ENCODE results near the gene KRT1. TPM values are rescaled to one million over a fixed set of nuclear protein-coding genes. Genes with fewer than 3 reads are reported as not detected.
"Not testable (repeated sequence)": the region's sequence is repeated elsewhere in the genome, so short reads cannot be mapped to it uniquely, and the experiment has no call there.

The KRT1 gene
- total RNA-seq, 1 donor from 2014 or later, result not detected

DNA sequence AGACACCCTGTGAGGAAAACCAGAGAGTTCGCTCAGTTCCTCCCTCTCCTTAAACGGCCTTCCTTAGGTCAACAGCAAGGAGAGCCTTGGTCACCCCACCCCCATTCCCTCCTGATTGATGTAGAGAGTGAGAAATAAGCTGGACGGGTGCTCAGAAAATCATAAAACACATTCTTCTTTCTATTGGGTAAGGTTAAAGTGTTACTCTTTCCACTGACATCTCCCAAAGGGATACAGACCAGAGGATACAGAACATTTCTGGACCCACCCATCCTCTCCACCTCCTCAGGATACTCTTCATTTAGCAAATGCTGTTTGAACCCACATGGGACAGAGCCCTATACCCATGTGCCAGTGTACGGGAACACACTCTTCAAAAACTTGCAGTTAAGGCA, 34.7 kb upstream of the KRT1 start:
- TF ChIP-seq, protein P1, sequence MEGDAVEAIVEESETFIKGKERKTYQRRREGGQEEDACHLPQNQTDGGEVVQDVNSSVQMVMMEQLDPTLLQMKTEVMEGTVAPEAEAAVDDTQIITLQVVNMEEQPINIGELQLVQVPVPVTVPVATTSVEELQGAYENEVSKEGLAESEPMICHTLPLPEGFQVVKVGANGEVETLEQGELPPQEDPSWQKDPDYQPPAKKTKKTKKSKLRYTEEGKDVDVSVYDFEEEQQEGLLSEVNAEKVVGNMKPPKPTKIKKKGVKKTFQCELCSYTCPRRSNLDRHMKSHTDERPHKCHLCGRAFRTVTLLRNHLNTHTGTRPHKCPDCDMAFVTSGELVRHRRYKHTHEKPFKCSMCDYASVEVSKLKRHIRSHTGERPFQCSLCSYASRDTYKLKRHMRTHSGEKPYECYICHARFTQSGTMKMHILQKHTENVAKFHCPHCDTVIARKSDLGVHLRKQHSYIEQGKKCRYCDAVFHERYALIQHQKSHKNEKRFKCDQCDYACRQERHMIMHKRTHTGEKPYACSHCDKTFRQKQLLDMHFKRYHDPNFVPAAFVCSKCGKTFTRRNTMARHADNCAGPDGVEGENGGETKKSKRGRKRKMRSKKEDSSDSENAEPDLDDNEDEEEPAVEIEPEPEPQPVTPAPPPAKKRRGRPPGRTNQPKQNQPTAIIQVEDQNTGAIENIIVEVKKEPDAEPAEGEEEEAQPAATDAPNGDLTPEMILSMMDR (IDR thresholded peaks at IDR 0.05; ENCODE audit: borderline replicate concordance), result no peak
- Histone ChIP-seq H3K4me1 (peaks cover 7% of the 10 kb centered on the region), H3K27ac (replicated peaks) (no peak overlapping the region), H3K27me3 (ENCODE audit: low read depth) (peaks cover 69% of the 10 kb centered on the region), H3K36me3 (no peaks in the 10 kb centered on the region), H3K4me3 (no peak overlapping the region), H3K9me3 (replicated peaks) (no peaks in the 10 kb centered on the region)
- intact Hi-C loops (cut with micrococcal nuclease), result no loop called here
- DNase-seq, result no peak

GRCh38 chr12:52713960-52714886, 34.0 kb upstream of the KRT1 start:
- Histone ChIP-seq H3K36me3 (no peaks in the 10 kb centered on the region), H3K27me3 (ENCODE audit: low read depth) (peaks cover 76% of the 10 kb centered on the region), H3K27ac (replicated peaks) (no peak overlapping the region), H3K4me3 (peak overlapping the region; percentile 49), H3K9me3 (replicated peaks) (no peaks in the 10 kb centered on the region), H3K4me1 (peaks cover 7% of the 10 kb centered on the region)
- intact Hi-C loops (cut with micrococcal nuclease), result no loop called here
- TF ChIP-seq, protein P1 (IDR thresholded peaks at IDR 0.05; ENCODE audit: borderline replicate concordance), result no peak
- DNase-seq, result no peak

- H3K4me3 ChIP-seq; H3K9me3 ChIP-seq (replicated peaks); intact Hi-C loops (cut with micrococcal nuclease); DNase-seq; H3K36me3 ChIP-seq; H3K4me1 ChIP-seq; H3K27ac ChIP-seq (replicated peaks): not testable (repeated sequence)
- peaks cover 77% of the 10 kb centered on the region for H3K27me3 ChIP-seq (ENCODE audit: low read depth)
Observed at GRCh38 chr12:52712122-52712521, 31.9 kb upstream of the KRT1 start.

DNA sequence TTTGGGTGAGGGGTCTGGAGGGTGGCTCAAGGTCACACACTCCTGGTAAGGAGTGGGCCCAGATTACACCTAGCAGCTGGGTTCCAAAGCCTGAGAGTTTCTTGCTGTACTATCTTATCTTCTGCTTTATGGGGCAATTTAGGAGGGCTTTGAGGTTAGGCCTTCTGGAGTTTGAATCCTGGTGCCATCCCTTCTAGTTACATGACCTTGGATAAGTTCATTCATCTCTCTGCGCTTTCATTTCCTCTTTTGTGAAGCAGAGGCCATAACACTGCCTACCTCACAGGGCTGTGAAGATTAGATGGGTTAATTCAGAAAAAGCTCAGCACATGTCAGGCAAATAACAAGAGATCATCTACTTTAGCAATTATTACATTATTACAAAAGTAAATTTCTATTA, 30.5 kb upstream of the KRT1 start:
- no peak overlapping the region for H3K4me3 ChIP-seq
- H3K4me1 ChIP-seq, result peaks cover 7% of the 10 kb centered on the region
- TF ChIP-seq, protein P1 (IDR thresholded peaks at IDR 0.05; ENCODE audit: borderline replicate concordance), result no peak
- intact Hi-C loops (cut with micrococcal nuclease), result no loop called here
- no peak for DNase-seq
- H3K27me3 ChIP-seq (ENCODE audit: low read depth), result peaks cover 68% of the 10 kb centered on the region
- no peak overlapping the region for H3K27ac ChIP-seq (replicated peaks)
- H3K36me3 ChIP-seq, result no peaks in the 10 kb centered on the region
- no peaks in the 10 kb centered on the region for H3K9me3 ChIP-seq (replicated peaks)

DNA sequence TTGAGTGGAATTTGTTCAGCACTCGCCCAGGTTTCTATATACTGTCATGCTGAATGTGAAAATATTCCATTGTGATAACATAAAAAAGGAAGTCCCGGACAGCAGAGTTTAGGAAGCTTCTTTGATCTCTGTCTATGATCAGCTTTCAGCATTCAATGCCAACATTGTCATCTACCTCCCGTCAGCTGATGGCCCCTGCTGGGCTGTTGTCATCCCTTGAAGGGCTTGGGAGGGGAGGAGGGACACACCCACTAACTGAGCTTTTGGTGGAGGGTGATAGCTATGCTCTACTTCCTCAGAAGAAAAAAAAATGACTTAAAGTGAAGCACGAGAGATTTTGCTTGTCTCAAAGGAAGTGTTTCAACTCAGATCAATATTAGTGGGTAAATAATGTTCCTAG, 27.8 kb upstream of the KRT1 start:
- TF ChIP-seq, protein P1 (IDR thresholded peaks at IDR 0.05; ENCODE audit: borderline replicate concordance), result no peak
- DNase-seq, result no peak
- intact Hi-C loops (cut with micrococcal nuclease), result no loop called here
- Histone ChIP-seq H3K4me3 (no peak overlapping the region), H3K9me3 (replicated peaks) (no peaks in the 10 kb centered on the region), H3K4me1 (no peaks in the 10 kb centered on the region), H3K27ac (replicated peaks) (no peak overlapping the region), H3K36me3 (no peaks in the 10 kb centered on the region), H3K27me3 (ENCODE audit: low read depth) (peaks cover 58% of the 10 kb centered on the region)

- Histone ChIP-seq H3K27ac (replicated peaks) (no peak overlapping the region), H3K4me1 (peaks cover 5% of the 10 kb centered on the region), H3K4me3 (no peak overlapping the region), H3K27me3 (ENCODE audit: low read depth) (peaks cover 44% of the 10 kb centered on the region), H3K9me3 (replicated peaks) (no peaks in the 10 kb centered on the region), H3K36me3 (no peaks in the 10 kb centered on the region)
- DNase-seq, result no peak
- TF ChIP-seq, protein P1 (IDR thresholded peaks at IDR 0.05; ENCODE audit: borderline replicate concordance), result no peak
- intact Hi-C loops (cut with micrococcal nuclease), result no loop called here
Observed at GRCh38 chr12:52704464-52704863, 24.3 kb upstream of the KRT1 start.

Data from left ventricle myocardium inferior (tissue), 1 donor.